Stimulated activated CD8-positive, alpha-beta memory T cell treated with anti-CD3 and anti-CD28 coated beads, Interleukin-4, amount 100 ng/mL, for 24 hours (primary cell): ENCODE results near the gene NAALADL2.

Experiments used
- DNase-seq: peaks from one replicate; pipeline ENCODE4 v3.0.0-alpha.2; 2020; ENCODE audit warnings: low read depth

NAALADL2 gene

GRCh38 chr3:174859114-174859735 lies at the start of gene NAALADL2:
Gene NAALADL2, plus strand, starts transcription at chr3:174859334.
- no peak for DNase-seq

- no peak for DNase-seq
Measured at GRCh38 chr3:174810254-174810653, 48.9 kb upstream of the NAALADL2 start.

GRCh38 chr3:174812172-174812862 lies 46.8 kb upstream of the NAALADL2 start:
- no peak for DNase-seq

- DNase-seq = no peak
Measured at GRCh38 chr3:174815750-174816149, 43.4 kb upstream of the NAALADL2 start.

- DNase-seq = no peak
Measured at GRCh38 chr3:174820885-174821284, 38.2 kb upstream of the NAALADL2 start.

GRCh38 chr3:174821477-174821876 lies 37.7 kb upstream of the NAALADL2 start:
- no peak for DNase-seq

- DNase-seq = no peak
Measured at GRCh38 chr3:174822320-174822719, 36.8 kb upstream of the NAALADL2 start.

- no peak for DNase-seq
Measured at GRCh38 chr3:174826069-174826468, 33.1 kb upstream of the NAALADL2 start.

GRCh38 chr3:174844746-174845145 lies 14.4 kb upstream of the NAALADL2 start:
- DNase-seq = no peak

- no peak for DNase-seq
Measured at GRCh38 chr3:174846055-174846454, 13.1 kb upstream of the NAALADL2 start.

GRCh38 chr3:174854987-174855386 lies 4.1 kb upstream of the NAALADL2 start:
- DNase-seq = no peak

- no peak for DNase-seq
Measured at GRCh38 chr3:174857301-174857700, 1.8 kb upstream of the NAALADL2 start.

- no peak for DNase-seq
Measured at GRCh38 chr3:174858353-174858752, 781 bp upstream of the NAALADL2 start.

GRCh38 chr3:174859756-174860155 lies 622 bp downstream of the NAALADL2 start:
- DNase-seq = no peak

GRCh38 chr3:174862101-174862500 lies 3.0 kb downstream of the NAALADL2 start:
- DNase-seq = no peak

- no peak for DNase-seq
Measured at GRCh38 chr3:174862666-174863065, 3.5 kb downstream of the NAALADL2 start.

- no peak for DNase-seq
Measured at GRCh38 chr3:174863488-174863887, 4.4 kb downstream of the NAALADL2 start.

GRCh38 chr3:174869448-174869847 lies 10.3 kb downstream of the NAALADL2 start:
- DNase-seq = no peak

- no peak for DNase-seq
Measured at GRCh38 chr3:174873832-174874657, 14.9 kb downstream of the NAALADL2 start.

GRCh38 chr3:174882789-174883188 lies 23.7 kb downstream of the NAALADL2 start:
- no peak for DNase-seq

- no peak for DNase-seq
Measured at GRCh38 chr3:174883881-174884675, 24.9 kb downstream of the NAALADL2 start.
